GM23248 (cell line): Measurements from ENCODE around the gene PSMD5.

ENCODE experiments used
- EZH2 ChIP-seq: fragments of 200-600 bp; sonication (generic); IDR thresholded peaks from 2 replicates; pipeline ENCODE4 v1.6.1; 2018; ENCODE audit warnings: antibody characterized with exemption, mild to moderate bottlenecking; ENCODE audit not compliant: insufficient read depth, poor library complexity, severe bottlenecking
- EZH2phosphoT487 ChIP-seq: fragments of 200-600 bp; sonication (generic); IDR thresholded peaks from 2 replicates; pipeline ENCODE4 v1.6.1; 2018; ENCODE audit warnings: antibody characterized with exemption, moderate library complexity, mild to moderate bottlenecking, low read depth; ENCODE audit not compliant: insufficient read depth

DNA sequence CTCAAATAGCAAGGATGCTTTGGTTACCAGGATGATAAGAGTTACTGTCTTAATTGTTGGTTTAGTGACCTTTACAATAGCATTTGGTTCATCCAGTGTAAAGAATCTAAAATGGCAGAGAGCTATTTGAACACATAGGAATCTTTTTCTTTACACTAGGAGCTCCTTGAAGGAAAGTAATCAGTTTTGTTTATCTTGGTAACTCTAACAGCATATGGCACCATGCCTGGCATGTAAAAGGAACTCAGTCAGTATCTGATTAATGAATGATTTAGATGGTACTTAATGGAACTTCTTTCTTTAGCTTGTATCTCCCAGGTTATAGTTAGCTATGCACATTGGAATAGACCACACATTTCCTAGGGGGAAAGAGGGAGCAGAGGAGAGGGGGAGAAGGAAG lies 9.9 kb downstream of the PSMD5 start:
- TF ChIP-seq EZH2, result no peak
- TF ChIP-seq EZH2phosphoT487, result no peak
